Measurements from ENCODE around the gene MAP4K2. TPM values are rescaled to one million over a fixed set of nuclear protein-coding genes. Genes with fewer than 3 reads are reported as not detected.

MAP4K2 gene
- total and polyA plus RNA-seq, 2 of the 13 experiments (the other 11 are each of a cell fraction or from before 2014, with no cell fraction given) = 8.3 to 17.6 TPM

DNA sequence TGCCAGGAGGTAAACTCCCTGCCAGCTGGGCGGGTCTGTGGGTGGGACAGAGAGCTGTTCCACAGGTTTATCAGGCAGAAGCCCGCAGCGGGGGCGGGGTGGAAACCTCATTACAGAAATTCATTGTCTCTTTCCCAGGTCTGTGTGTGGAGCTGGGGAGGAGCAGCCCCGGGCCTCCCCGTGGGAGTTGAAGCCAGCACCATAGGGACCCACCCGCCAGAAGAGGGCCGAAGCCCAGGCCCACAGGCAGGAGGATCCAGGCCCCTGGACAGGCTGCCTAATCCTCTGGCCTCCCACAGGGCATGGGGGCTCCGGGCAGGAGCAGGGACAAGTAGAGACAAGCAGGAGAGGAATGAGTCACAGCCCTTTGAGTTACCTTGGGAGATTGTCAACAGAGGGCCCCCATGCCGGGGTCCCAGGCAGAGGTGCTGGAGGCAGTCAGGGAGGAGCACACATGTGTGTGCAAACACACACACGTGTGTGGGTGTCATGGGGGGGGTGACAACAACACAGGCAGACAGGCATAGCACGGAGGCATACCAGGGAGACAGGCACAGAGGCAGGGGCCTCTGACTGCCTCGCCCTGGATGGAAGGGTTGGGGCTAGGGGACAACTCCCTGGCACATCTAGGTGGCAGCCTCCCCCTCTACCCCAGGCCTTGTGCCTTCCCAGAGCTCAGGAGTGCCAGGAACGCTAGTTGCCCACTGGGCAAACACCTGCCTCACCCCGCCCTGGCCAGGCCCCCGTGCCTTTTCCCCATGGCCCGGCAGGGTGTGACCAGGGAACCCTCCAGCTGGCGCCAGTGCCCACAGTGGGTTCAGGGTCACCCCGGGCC lies 40.1 kb upstream of the MAP4K2 start (continued):
- TF ChIP-seq, protein P1, sequence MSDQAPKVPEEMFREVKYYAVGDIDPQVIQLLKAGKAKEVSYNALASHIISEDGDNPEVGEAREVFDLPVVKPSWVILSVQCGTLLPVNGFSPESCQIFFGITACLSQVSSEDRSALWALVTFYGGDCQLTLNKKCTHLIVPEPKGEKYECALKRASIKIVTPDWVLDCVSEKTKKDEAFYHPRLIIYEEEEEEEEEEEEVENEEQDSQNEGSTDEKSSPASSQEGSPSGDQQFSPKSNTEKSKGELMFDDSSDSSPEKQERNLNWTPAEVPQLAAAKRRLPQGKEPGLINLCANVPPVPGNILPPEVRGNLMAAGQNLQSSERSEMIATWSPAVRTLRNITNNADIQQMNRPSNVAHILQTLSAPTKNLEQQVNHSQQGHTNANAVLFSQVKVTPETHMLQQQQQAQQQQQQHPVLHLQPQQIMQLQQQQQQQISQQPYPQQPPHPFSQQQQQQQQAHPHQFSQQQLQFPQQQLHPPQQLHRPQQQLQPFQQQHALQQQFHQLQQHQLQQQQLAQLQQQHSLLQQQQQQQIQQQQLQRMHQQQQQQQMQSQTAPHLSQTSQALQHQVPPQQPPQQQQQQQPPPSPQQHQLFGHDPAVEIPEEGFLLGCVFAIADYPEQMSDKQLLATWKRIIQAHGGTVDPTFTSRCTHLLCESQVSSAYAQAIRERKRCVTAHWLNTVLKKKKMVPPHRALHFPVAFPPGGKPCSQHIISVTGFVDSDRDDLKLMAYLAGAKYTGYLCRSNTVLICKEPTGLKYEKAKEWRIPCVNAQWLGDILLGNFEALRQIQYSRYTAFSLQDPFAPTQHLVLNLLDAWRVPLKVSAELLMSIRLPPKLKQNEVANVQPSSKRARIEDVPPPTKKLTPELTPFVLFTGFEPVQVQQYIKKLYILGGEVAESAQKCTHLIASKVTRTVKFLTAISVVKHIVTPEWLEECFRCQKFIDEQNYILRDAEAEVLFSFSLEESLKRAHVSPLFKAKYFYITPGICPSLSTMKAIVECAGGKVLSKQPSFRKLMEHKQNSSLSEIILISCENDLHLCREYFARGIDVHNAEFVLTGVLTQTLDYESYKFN (CRISPR knock-in tag; conservative IDR thresholded peaks at IDR 0.05) = peak; percentile 81
- TF ChIP-seq, protein P2, sequence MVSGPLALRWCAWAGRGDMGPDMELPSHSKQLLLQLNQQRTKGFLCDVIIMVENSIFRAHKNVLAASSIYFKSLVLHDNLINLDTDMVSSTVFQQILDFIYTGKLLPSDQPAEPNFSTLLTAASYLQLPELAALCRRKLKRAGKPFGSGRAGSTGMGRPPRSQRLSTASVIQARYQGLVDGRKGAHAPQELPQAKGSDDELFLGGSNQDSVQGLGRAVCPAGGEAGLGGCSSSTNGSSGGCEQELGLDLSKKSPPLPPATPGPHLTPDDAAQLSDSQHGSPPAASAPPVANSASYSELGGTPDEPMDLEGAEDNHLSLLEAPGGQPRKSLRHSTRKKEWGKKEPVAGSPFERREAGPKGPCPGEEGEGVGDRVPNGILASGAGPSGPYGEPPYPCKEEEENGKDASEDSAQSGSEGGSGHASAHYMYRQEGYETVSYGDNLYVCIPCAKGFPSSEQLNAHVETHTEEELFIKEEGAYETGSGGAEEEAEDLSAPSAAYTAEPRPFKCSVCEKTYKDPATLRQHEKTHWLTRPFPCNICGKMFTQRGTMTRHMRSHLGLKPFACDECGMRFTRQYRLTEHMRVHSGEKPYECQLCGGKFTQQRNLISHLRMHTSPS (CRISPR knock-in tag; IDR thresholded peaks at IDR 0.05; ENCODE audit: low read depth) = peak; percentile 71
- no peak for TF ChIP-seq FLYWCH1 (CRISPR knock-in tag; IDR thresholded peaks at IDR 0.05)
- no peak for TF ChIP-seq ZNF678 (CRISPR knock-in tag; IDR thresholded peaks at IDR 0.05)
- TF ChIP-seq, protein P3, sequence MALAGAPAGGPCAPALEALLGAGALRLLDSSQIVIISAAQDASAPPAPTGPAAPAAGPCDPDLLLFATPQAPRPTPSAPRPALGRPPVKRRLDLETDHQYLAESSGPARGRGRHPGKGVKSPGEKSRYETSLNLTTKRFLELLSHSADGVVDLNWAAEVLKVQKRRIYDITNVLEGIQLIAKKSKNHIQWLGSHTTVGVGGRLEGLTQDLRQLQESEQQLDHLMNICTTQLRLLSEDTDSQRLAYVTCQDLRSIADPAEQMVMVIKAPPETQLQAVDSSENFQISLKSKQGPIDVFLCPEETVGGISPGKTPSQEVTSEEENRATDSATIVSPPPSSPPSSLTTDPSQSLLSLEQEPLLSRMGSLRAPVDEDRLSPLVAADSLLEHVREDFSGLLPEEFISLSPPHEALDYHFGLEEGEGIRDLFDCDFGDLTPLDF (CRISPR knock-in tag; IDR thresholded peaks at IDR 0.05) = no peak
- TF ChIP-seq MXI1 (IDR thresholded peaks at IDR 0.05; ENCODE audit: borderline replicate concordance, low read depth, low read length) = peak; percentile 74; the same call in 1 of the 3 replicates
- peak; percentile 45; the same call in 1 of the 2 replicates for TF ChIP-seq ZMYM3 (CRISPR knock-in tag; IDR thresholded peaks at IDR 0.05)
- TF ChIP-seq KDM3A (CRISPR knock-in tag; IDR thresholded peaks at IDR 0.05; ENCODE audit: low read depth) = 0 out of 2 replicates have a peak, but pooled peaks have one; percentile 24
- TF ChIP-seq ZNF382 (CRISPR knock-in tag; IDR thresholded peaks at IDR 0.05; ENCODE audit: borderline replicate concordance) = no peak
- TF ChIP-seq NONO (IDR thresholded peaks at IDR 0.05) = no peak
- TF ChIP-seq NONO (CRISPR knock-in tag; conservative IDR thresholded peaks at IDR 0.05) = no peak; the same call in 1 of the 2 replicates
- TF ChIP-seq FOXA3 (CRISPR knock-in tag; IDR thresholded peaks at IDR 0.05) = peak; percentile 84
- TF ChIP-seq ZNF143 (CRISPR knock-in tag; IDR thresholded peaks at IDR 0.05) = peak; percentile 17; the same call in 1 of the 2 replicates
- TF ChIP-seq PHF21A (CRISPR knock-in tag; IDR thresholded peaks at IDR 0.05) = peak; percentile 84
- TF ChIP-seq BCL3 (CRISPR knock-in tag; IDR thresholded peaks at IDR 0.05) = 0 out of 2 replicates have a peak, but pooled peaks have one; percentile 37
- TF ChIP-seq HDAC2 (CRISPR knock-in tag; IDR thresholded peaks at IDR 0.05) = peak; percentile 47; the same call in 1 of the 2 replicates
- TF ChIP-seq, protein P4, sequence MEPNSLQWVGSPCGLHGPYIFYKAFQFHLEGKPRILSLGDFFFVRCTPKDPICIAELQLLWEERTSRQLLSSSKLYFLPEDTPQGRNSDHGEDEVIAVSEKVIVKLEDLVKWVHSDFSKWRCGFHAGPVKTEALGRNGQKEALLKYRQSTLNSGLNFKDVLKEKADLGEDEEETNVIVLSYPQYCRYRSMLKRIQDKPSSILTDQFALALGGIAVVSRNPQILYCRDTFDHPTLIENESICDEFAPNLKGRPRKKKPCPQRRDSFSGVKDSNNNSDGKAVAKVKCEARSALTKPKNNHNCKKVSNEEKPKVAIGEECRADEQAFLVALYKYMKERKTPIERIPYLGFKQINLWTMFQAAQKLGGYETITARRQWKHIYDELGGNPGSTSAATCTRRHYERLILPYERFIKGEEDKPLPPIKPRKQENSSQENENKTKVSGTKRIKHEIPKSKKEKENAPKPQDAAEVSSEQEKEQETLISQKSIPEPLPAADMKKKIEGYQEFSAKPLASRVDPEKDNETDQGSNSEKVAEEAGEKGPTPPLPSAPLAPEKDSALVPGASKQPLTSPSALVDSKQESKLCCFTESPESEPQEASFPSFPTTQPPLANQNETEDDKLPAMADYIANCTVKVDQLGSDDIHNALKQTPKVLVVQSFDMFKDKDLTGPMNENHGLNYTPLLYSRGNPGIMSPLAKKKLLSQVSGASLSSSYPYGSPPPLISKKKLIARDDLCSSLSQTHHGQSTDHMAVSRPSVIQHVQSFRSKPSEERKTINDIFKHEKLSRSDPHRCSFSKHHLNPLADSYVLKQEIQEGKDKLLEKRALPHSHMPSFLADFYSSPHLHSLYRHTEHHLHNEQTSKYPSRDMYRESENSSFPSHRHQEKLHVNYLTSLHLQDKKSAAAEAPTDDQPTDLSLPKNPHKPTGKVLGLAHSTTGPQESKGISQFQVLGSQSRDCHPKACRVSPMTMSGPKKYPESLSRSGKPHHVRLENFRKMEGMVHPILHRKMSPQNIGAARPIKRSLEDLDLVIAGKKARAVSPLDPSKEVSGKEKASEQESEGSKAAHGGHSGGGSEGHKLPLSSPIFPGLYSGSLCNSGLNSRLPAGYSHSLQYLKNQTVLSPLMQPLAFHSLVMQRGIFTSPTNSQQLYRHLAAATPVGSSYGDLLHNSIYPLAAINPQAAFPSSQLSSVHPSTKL (CRISPR knock-in tag; IDR thresholded peaks at IDR 0.05) = peak; percentile 44; the same call in 1 of the 2 replicates
